Left lung (tissue), 10 donors: ENCODE measurements around the gene HKDC1. TPM values are rescaled to one million over a fixed set of nuclear protein-coding genes. Genes with fewer than 3 reads are reported as not detected.
A peak's percentile ranks its signal among the peaks of the same experiment; 100 is the strongest.

Experiments used
- ATAC-seq: fragments of 200-7000 bp; cut with Tn5 transposase; one replicate; pipeline ENCODE4 v1.9.1; 2020; ENCODE audit warnings: moderate library complexity
- DNase-seq, 4 donors: peaks; one replicate each; pipeline ENCODE4 v3.0.0-alpha.2; 2013 to 2020
- H3K27ac ChIP-seq, 2 donors: fragments of 200-600 bp; sonication (generic) in 1 of 2; one replicate each; pipeline versions ENCODE4 v1.5.0 to v1.8.0; 2020 to 2021
- H3K27me3 ChIP-seq, 2 donors: fragments of 200-600 bp; sonication (generic) in 1 of 2; one replicate each; pipeline versions ENCODE4 v1.5.0 to v1.8.0; 2020 to 2021
- H3K36me3 ChIP-seq, 2 donors: fragments of 200-600 bp; sonication (generic) in 1 of 2; one replicate each; pipeline versions ENCODE4 v1.5.0 to v1.8.0; 2020 to 2021
- H3K4me1 ChIP-seq, 2 donors: fragments of 200-600 bp; one replicate each; pipeline ENCODE4 v1.8.0; 2021
- H3K4me3 ChIP-seq, 2 donors: fragments of 200-600 bp; sonication (generic) in 1 of 2; one replicate each; pipeline versions ENCODE4 v1.5.0 to v1.8.0; 2020 to 2021; ENCODE audit warnings: mild to moderate bottlenecking in 1 of 2
- H3K9me3 ChIP-seq, 2 donors: fragments of 200-600 bp; sonication (generic) in 1 of 2; one replicate each; pipeline versions ENCODE4 v1.5.0 to v1.8.0; 2020 to 2021
- CTCF ChIP-seq, 2 donors: fragments of 200-600 bp; sonication (generic) in 1 of 2; IDR thresholded peaks; one replicate each; pipeline versions ENCODE4 v1.5.0 to v1.8.0; 2021; ENCODE audit warnings: antibody characterized with exemption in 2 of 2
- intact Hi-C, 2 donors: fragments of 100-400 bp; cut with DNase I; formaldehyde crosslinking; loops; one replicate each; pipeline versions ENCODE4 v1.11.2 to v1.14.2; 2022
- polyA plus RNA-seq, 6 donors: library from polyadenylated mRNA; unstranded; fragments of 120-200 nt; gene quantifications; one replicate each; pipeline ENCODE4 v1.2.1, GENCODE V29; 2013; ENCODE audit not compliant: insufficient read length in 6 of 6
- total RNA-seq, 2 donors: library from RNA; stranded (reverse); fragmentation: NEBNext Ultra II Directional; extraction: Animal tissue kit (Norgen Biotek cat#: 25700); gene quantifications; one replicate each; pipeline ENCODE4 v1.2.1, GENCODE V29; 2021
- donor health status: DM: no; HTN: yes; CAD: no.
- donor health status: DM: no; HTN: no; CAD: no.

HKDC1 gene
- total and polyA plus RNA-seq, 8 donors: 0.71 to 9.7 (median 4.3) TPM

- no peak overlapping the region for H3K27ac ChIP-seq
- intact Hi-C loops: no loop called here
- H3K27me3 ChIP-seq: no peaks in the 10 kb centered on the region
- TF ChIP-seq CTCF (IDR thresholded peaks at IDR 0.05): no peak
- H3K4me1 ChIP-seq: peaks cover 7 to 25% of the 10 kb centered on the region in 2 donors
- H3K36me3 ChIP-seq: no peaks in the 10 kb centered on the region
- no peaks in the 10 kb centered on the region for H3K9me3 ChIP-seq
- no peak for ATAC-seq
- H3K4me3 ChIP-seq: no peak overlapping the region
- DNase-seq: no peak
These were observed 95.0 kb downstream of the HKDC1 start for GRCh38 chr10:69315100-69315542.

GRCh38 chr10:69315610-69316312 lies 95.6 kb downstream of the HKDC1 start:
- no peak for ATAC-seq
- intact Hi-C loops: no loop called here
- H3K36me3 ChIP-seq: no peaks in the 10 kb centered on the region
- DNase-seq: no peak
- H3K4me3 ChIP-seq: no peak overlapping the region
- H3K27me3 ChIP-seq: no peaks in the 10 kb centered on the region
- no peaks in the 10 kb centered on the region for H3K9me3 ChIP-seq
- H3K4me1 ChIP-seq: peaks cover 9 to 31% of the 10 kb centered on the region in 2 donors
- no peak for TF ChIP-seq CTCF (IDR thresholded peaks at IDR 0.05)
- peak overlapping the region in 1 of 2 donors; percentile 93 for H3K27ac ChIP-seq

GRCh38 chr10:69316313-69317059 lies 96.4 kb downstream of the HKDC1 start:
- intact Hi-C loops: no loop called here
- Histone ChIP-seq H3K36me3 (no peaks in the 10 kb centered on the region), H3K9me3 (no peaks in the 10 kb centered on the region), H3K27me3 (no peaks in the 10 kb centered on the region), H3K4me3 (no peak overlapping the region), H3K27ac (peak overlapping the region in 1 of 2 donors; percentile 93), H3K4me1 (peaks cover 13 to 38% of the 10 kb centered on the region in 2 donors)
- DNase-seq (no peak), ATAC-seq (no peak)
- no peak for TF ChIP-seq CTCF (IDR thresholded peaks at IDR 0.05)

Other genes starting within 250 kb of the HKDC1 start
- gene KIFBP, start 231.5 kb upstream of the HKDC1 start, total RNA-seq: 10 to 100 TPM; 21.1 to 27.3 TPM
- gene KIFBP, start 231.5 kb upstream of the HKDC1 start, polyA plus RNA-seq: 10 to 100 TPM; 26.0 to 30.8 (median 28.3) TPM
- 100 to 1,000 TPM; 131 to 533 TPM for gene SRGN, start 132.2 kb upstream of the HKDC1 start, total RNA-seq
- 10 to 100 TPM; 25.7 to 42.6 (median 34.3) TPM for gene SRGN, start 132.2 kb upstream of the HKDC1 start, polyA plus RNA-seq
- gene VPS26A, start 96.2 kb upstream of the HKDC1 start, total RNA-seq: 10 to 100 TPM; 50.6 to 60.7 TPM
- 10 to 100 TPM; 63.1 to 75.5 (median 71.5) TPM for gene VPS26A, start 96.2 kb upstream of the HKDC1 start, polyA plus RNA-seq
- gene SUPV3L1, start 40.1 kb upstream of the HKDC1 start, total RNA-seq: 10 to 100 TPM; 15.8 to 22.3 TPM
- gene SUPV3L1, start 40.1 kb upstream of the HKDC1 start, polyA plus RNA-seq: 10 to 100 TPM; 38.2 to 47.6 (median 41.6) TPM
- 100 to 1,000 TPM in 1 of 2 donors, 10 to 100 TPM in 1; 88.8 to 126 TPM for gene HK1, start 58.2 kb downstream of the HKDC1 start, total RNA-seq
- 10 to 100 TPM; 51.5 to 59.1 (median 55.9) TPM for gene HK1, start 58.2 kb downstream of the HKDC1 start, polyA plus RNA-seq
- under 1 TPM; 0.31 to 0.55 TPM for gene TACR2, start 196.6 kb downstream of the HKDC1 start, total RNA-seq
- gene TACR2, start 196.6 kb downstream of the HKDC1 start, polyA plus RNA-seq: under 1 TPM; 0.40 to 0.70 (median 0.45) TPM
- gene TSPAN15, start 231.1 kb downstream of the HKDC1 start, total RNA-seq: 10 to 100 TPM; 52.4 to 67.9 TPM
- gene TSPAN15, start 231.1 kb downstream of the HKDC1 start, polyA plus RNA-seq: 10 to 100 TPM; 34.4 to 43.9 (median 38.9) TPM